GM10266 (cell line): ENCODE results near the gene GDF11.
A peak's percentile ranks its signal among the peaks of the same experiment; 100 is the strongest.

Experiments used
- DNase-seq: peaks from one replicate; pipeline ENCODE4 v3.0.0; 2012; ENCODE audit errors: extremely low spot score
- CTCF ChIP-seq: IDR thresholded peaks from 2 replicates; pipeline ENCODE4 v1.5.1; 2012; ENCODE audit warnings: mild to moderate bottlenecking, low read depth; ENCODE audit not compliant: control insufficient read depth, insufficient read depth; ENCODE audit errors: missing control alignments

Gene GDF11

GRCh38 chr12:55719371-55719770 lies 23.6 kb upstream of the GDF11 start:
- DNase-seq = no peak
- no peak for TF ChIP-seq CTCF

GRCh38 chr12:55720071-55720564 lies 22.8 kb upstream of the GDF11 start, which contains the start of gene RDH5:
Gene RDH5 (plus strand): TSS chr12:55720393. CDS start chr12:55721185, 792 bp downstream.
- DNase-seq = no peak
- TF ChIP-seq CTCF = no peak

GRCh38 chr12:55720894-55721444 lies 22.0 kb upstream of the GDF11 start:
- TF ChIP-seq CTCF = peak; percentile 58
- no peak for DNase-seq

- DNase-seq = no peak
- TF ChIP-seq CTCF = no peak
Measured at GRCh38 chr12:55721601-55722213, 21.2 kb upstream of the GDF11 start.

GRCh38 chr12:55722948-55723347 lies 20.0 kb upstream of the GDF11 start:
- TF ChIP-seq CTCF = no peak
- no peak for DNase-seq

GRCh38 chr12:55723516-55724225 lies 19.3 kb upstream of the GDF11 start:
- TF ChIP-seq CTCF = no peak
- DNase-seq = no peak
